C4-2B (cell line): Measurements from ENCODE around the gene PDSS1.

Source experiments
- ZFX ChIP-seq: fragments of 450-650 bp; IDR thresholded peaks from 2 replicates; pipeline ENCODE4 v1.6.1; 2017
- TF ChIP-seq, protein P1 (sequence below): fragments of 450-650 bp; conservative IDR thresholded peaks from 2 replicates; pipeline ENCODE4 v1.5.1; 2017; ENCODE audit warnings: mild to moderate bottlenecking

DNA sequence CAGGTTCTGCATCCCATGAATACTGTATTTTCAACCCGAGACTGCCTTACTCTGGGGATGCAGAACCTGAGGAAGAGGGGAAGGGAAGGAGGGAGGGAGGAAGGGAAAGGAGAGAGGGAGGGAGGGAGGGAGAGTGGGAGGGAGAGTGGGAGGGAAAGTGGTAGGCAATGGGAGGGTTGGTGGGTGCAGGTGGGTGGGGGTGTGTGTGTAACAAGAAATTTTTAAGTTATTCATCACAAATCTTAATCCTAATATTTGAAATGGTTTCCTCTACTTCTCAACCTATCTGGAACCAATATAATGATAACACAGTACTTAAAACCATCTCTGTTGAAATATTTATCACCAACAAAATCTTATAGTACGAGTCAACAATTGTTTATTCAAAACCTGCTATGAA, 68.0 kb downstream of the PDSS1 start:
- TF ChIP-seq, protein P1, sequence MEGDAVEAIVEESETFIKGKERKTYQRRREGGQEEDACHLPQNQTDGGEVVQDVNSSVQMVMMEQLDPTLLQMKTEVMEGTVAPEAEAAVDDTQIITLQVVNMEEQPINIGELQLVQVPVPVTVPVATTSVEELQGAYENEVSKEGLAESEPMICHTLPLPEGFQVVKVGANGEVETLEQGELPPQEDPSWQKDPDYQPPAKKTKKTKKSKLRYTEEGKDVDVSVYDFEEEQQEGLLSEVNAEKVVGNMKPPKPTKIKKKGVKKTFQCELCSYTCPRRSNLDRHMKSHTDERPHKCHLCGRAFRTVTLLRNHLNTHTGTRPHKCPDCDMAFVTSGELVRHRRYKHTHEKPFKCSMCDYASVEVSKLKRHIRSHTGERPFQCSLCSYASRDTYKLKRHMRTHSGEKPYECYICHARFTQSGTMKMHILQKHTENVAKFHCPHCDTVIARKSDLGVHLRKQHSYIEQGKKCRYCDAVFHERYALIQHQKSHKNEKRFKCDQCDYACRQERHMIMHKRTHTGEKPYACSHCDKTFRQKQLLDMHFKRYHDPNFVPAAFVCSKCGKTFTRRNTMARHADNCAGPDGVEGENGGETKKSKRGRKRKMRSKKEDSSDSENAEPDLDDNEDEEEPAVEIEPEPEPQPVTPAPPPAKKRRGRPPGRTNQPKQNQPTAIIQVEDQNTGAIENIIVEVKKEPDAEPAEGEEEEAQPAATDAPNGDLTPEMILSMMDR: no peak
- TF ChIP-seq ZFX: no peak
